ENCODE results near the gene ADAM22.

DNA sequence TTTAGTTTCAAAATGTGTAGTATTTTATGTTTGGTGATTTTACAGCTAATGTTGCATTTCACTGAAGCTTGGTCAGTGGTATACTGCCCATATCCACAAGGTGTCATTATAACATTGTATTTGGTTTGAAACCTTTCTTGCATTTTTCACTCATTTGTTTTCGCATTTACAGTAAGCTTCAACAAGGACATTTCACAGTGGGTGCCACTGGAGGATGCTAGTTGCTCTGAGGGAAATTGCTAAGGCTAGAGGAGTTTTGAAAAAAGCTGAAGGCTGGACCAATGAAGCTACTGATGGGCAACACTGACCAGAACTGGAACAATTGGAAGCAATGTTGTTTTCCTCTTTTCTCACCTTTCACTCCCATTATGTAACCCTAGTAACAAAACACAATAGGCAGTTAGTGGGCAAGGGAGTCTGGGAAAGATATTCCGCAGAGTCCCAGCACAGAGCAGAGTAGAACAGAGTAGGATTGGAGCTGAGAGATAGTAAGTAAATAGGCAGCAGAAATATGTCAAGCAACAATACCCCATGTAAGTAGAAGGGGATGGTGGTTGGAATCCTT is 309.4 kb downstream of the ADAM22 start:
- no peak for TF ChIP-seq TCF7L2 (IDR thresholded peaks at IDR 0.05; ENCODE audit: borderline replicate concordance, extremely low read depth, insufficient read depth, insufficient read length)
- TF ChIP-seq YY1 (IDR thresholded peaks at IDR 0.05; ENCODE audit: extremely low read depth, insufficient replicate concordance, low read depth, low read length) = no peak
- TF ChIP-seq POLR2AphosphoS5 (IDR thresholded peaks at IDR 0.05; ENCODE audit: low read depth, low read length) = no peak
- no peak for TF ChIP-seq POLR2A (IDR thresholded peaks at IDR 0.05; ENCODE audit: borderline replicate concordance, extremely low read depth, insufficient read depth, insufficient read length)
- TF ChIP-seq, protein P1, sequence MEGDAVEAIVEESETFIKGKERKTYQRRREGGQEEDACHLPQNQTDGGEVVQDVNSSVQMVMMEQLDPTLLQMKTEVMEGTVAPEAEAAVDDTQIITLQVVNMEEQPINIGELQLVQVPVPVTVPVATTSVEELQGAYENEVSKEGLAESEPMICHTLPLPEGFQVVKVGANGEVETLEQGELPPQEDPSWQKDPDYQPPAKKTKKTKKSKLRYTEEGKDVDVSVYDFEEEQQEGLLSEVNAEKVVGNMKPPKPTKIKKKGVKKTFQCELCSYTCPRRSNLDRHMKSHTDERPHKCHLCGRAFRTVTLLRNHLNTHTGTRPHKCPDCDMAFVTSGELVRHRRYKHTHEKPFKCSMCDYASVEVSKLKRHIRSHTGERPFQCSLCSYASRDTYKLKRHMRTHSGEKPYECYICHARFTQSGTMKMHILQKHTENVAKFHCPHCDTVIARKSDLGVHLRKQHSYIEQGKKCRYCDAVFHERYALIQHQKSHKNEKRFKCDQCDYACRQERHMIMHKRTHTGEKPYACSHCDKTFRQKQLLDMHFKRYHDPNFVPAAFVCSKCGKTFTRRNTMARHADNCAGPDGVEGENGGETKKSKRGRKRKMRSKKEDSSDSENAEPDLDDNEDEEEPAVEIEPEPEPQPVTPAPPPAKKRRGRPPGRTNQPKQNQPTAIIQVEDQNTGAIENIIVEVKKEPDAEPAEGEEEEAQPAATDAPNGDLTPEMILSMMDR (IDR thresholded peaks at IDR 0.05 in 2 of 3, conservative IDR thresholded peaks at IDR 0.05 in 1 of 3; ENCODE audit: borderline replicate concordance in 1 of 3, insufficient read depth in 1 of 3, low read depth in 2 of 3, low read length in 2 of 3) = peak; percentile 66 to 95 (median 90)
- TF ChIP-seq EZH2 (IDR thresholded peaks at IDR 0.05) = no peak
- TF ChIP-seq, protein P2, sequence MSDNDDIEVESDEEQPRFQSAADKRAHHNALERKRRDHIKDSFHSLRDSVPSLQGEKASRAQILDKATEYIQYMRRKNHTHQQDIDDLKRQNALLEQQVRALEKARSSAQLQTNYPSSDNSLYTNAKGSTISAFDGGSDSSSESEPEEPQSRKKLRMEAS (IDR thresholded peaks at IDR 0.05) = no peak
- TF ChIP-seq SIN3A (IDR thresholded peaks at IDR 0.05; ENCODE audit: low read depth) = no peak
- no peak for TF ChIP-seq ZNF274 (IDR thresholded peaks at IDR 0.05; ENCODE audit: low read depth, low read length)
- no peak for TF ChIP-seq SP1 (IDR thresholded peaks at IDR 0.05; ENCODE audit: low read depth)
